Stomach (tissue), 9 donors: ENCODE results near the gene SPRED3. TPM values are rescaled to one million over a fixed set of nuclear protein-coding genes. Genes with fewer than 3 reads are reported as not detected.

ENCODE experiments used
- DNase-seq, 2 donors: peaks; one replicate each; pipeline versions ENCODE4 v3.0.0 to v3.0.0-alpha.2; 2013 to 2019
- H3K27ac ChIP-seq, 5 donors: fragments of 200-600 bp in 4 of 5; sonication (generic) in 4 of 5; one replicate each; pipeline ENCODE4 v1.5.1; 2013 to 2019; ENCODE audit warnings: mild to moderate bottlenecking in 1 of 5, moderate library complexity in 1 of 5
- H3K27me3 ChIP-seq, 3 donors: fragments of 200-600 bp; sonication (generic); one replicate each; pipeline ENCODE4 v1.5.1; 2017 to 2019; ENCODE audit warnings: mixed run types in 1 of 3
- H3K36me3 ChIP-seq, 4 donors: fragments of 200-600 bp; sonication (generic); 1 replicate in 3 of 4; 2 replicates in 1 of 4; pipeline ENCODE4 v1.5.1; 2016 to 2019
- H3K4me1 ChIP-seq, 4 donors: fragments of 200-600 bp; sonication (generic); one replicate each; pipeline ENCODE4 v1.5.1; 2016 to 2019
- H3K4me3 ChIP-seq, 4 donors: fragments of 200-600 bp; sonication (generic) in 3 of 4; one replicate each; pipeline ENCODE4 v1.5.1; 2016 to 2019; ENCODE audit warnings: mild to moderate bottlenecking in 1 of 4
- H3K9me3 ChIP-seq, 4 donors: fragments of 200-600 bp; sonication (generic); one replicate each; pipeline ENCODE4 v1.5.1; 2016 to 2019
- EP300 ChIP-seq: sonication (generic); formaldehyde crosslinking; IDR thresholded peaks from one replicate; pipeline ENCODE4 v1.6.1; 2017; ENCODE audit warnings: antibody characterized with exemption
- POLR2A ChIP-seq, 4 donors: fragments of 450-650 bp; IDR thresholded peaks; one replicate each; pipeline ENCODE4 v1.6.1; 2016; ENCODE audit warnings: antibody characterized with exemption in 4 of 4, control low read depth in 2 of 4, mild to moderate bottlenecking in 1 of 4, moderate library complexity in 1 of 4
- POLR2AphosphoS5 ChIP-seq, 3 donors: sonication (generic); formaldehyde crosslinking; IDR thresholded peaks; one replicate each; pipeline ENCODE4 v1.6.1; 2016; ENCODE audit warnings: antibody characterized with exemption in 3 of 3
- WGBS, 5 donors: extraction: QIAGEN DNeasy Blood & Tissue Kit in 3 of 5; methylation state at CpG; one replicate each; pipeline versions ENCODE4 v1.1.5 to v1.1.7; 2013 to 2018; 5-methylcytosine and 5-hydroxymethylcytosine counted together
- intact Hi-C: fragments of 100-400 bp; cut with DNase I; formaldehyde crosslinking; loops from one replicate; pipeline ENCODE4 v1.15.1; 2023; ENCODE audit warnings: low total_unique reads
- polyA plus RNA-seq, 3 donors: library from polyadenylated mRNA; stranded (reverse); fragments of 200-250 nt; gene quantifications; one replicate each; pipeline ENCODE4 v1.2.3, GENCODE V29; 2013
- total RNA-seq, 5 donors: library from RNA; depleted of rRNA; stranded (reverse); fragments of >200 nt; gene quantifications; one replicate each; pipeline versions ENCODE4 v1.1.0 to v1.2.3, GENCODE V29; 2014 to 2016
- TF ChIP-seq, protein P1 (sequence below), 7 experiments: fragments of 450-650 bp in 4 of 7; fragments of 200-600 bp in 3 of 7; sonication (generic) in 3 of 7; IDR thresholded peaks; one replicate each; pipeline ENCODE4 v1.5.1; 2016 to 2019; ENCODE audit warnings: antibody characterized with exemption in 7 of 7, control low read depth in 2 of 7, mild to moderate bottlenecking in 1 of 7
- donor health status: healthy with polysubstance abuse.
- donor health status: Bipolar disorder and iron deficiency.
- donor health status: healthy.

SPRED3 gene
- total and polyA plus RNA-seq, 8 donors = 0.12 to 3.6 (median 0.99) TPM; not detected in 4

DNA sequence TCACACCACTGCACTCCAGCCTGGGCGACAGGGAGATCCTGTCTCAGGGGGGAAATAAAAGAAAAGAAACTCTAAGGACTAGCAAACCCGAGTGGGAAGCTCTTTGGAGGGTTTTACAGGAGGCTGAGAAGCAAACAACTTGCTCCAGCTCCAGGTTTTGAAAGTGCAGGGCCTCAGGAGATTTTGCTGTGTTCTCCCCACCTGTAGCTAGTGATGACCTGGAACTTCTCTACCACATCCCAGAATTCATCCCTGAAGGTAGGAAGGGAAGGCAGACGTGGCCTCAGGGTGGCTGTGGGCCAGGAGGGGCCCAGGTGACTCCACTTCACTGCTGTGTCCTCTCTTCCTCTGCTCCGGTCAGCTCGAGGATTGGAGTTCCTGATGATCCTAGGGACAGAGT, 30.4 kb upstream of the SPRED3 start:
- H3K9me3 ChIP-seq = no peaks in the 10 kb centered on the region
- intact Hi-C loops = no loop called here
- DNase-seq = no peak
- no peak for TF ChIP-seq POLR2AphosphoS5 (IDR thresholded peaks at IDR 0.05)
- TF ChIP-seq, protein P1, sequence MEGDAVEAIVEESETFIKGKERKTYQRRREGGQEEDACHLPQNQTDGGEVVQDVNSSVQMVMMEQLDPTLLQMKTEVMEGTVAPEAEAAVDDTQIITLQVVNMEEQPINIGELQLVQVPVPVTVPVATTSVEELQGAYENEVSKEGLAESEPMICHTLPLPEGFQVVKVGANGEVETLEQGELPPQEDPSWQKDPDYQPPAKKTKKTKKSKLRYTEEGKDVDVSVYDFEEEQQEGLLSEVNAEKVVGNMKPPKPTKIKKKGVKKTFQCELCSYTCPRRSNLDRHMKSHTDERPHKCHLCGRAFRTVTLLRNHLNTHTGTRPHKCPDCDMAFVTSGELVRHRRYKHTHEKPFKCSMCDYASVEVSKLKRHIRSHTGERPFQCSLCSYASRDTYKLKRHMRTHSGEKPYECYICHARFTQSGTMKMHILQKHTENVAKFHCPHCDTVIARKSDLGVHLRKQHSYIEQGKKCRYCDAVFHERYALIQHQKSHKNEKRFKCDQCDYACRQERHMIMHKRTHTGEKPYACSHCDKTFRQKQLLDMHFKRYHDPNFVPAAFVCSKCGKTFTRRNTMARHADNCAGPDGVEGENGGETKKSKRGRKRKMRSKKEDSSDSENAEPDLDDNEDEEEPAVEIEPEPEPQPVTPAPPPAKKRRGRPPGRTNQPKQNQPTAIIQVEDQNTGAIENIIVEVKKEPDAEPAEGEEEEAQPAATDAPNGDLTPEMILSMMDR (IDR thresholded peaks at IDR 0.05) = no peak
- 33 to 45% (median 42%) methylated on average over 3 to 5 of the region's 5 CpGs for WGBS, 5 donors
- peaks cover 0 to 88% (median 32%) of the 10 kb centered on the region in 3 donors for H3K27me3 ChIP-seq
- H3K4me3 ChIP-seq = no peak overlapping the region
- H3K4me1 ChIP-seq = peaks cover 16 to 22% (median 21%) of the 10 kb centered on the region in 4 donors
- H3K27ac ChIP-seq = no peak overlapping the region
- H3K36me3 ChIP-seq = no peaks in the 10 kb centered on the region

DNA sequence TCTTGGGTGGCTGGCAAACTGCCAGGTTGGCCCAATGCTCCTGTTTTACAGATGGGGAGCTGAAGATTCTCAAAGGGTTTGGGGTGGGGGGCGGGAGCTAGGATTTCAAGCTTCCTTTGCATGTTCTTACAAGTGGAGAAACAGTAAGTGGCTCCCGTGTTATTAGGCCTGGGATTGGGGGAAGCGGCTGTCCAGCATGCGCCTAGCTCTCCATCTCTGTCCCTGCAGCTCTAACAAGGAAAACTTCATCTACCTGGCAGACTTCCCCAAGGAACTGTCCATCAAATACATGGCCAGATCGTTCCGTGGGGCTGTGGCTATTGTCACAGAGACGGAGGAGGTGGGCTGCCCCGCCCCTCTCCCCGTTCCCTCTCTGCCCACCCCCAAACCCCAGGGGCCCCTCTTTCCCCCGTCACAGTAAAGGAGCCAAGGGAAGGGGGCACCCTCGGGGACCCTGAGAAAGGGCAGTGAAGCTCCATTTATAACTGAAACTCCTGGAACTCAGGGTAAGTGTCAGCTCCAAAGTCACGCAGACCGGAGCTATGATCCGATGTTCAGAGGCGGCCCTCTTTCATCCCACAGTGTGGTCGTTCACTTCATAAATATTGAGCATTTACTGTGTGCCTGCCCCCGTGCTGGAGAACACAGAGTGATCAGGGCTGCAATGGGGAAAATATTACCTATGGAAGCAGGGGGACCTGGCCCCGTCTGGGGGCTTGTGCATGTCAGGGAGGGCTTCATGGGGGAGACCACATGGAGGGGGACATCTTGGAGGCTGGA, 29.1 kb upstream of the SPRED3 start:
- WGBS, 5 donors = 42 to 47% (median 44%) methylated on average over 16 to 18 of the region's 18 CpGs
- peaks cover 0 to 87% (median 28%) of the 10 kb centered on the region in 3 donors for H3K27me3 ChIP-seq

DNA sequence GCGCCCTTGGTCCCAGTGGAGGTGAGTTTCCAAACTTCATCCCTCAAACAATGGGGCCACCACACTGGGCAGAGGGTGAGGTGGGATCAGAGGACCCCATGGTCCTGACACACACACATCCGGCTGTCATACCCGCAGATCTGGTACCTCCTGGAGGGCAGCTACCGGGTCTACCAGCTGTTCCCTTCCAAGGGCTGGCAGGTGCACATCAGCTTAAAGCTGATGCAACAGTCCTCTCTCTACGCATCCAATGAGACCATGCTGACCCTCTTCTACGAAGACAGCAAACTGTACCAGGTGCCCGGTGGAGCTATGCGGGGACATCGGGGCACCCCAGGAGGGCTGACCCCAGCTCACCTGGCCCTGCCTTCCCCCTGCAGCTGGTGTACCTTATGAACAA, 28.1 kb upstream of the SPRED3 start:
- H3K4me1 ChIP-seq = peaks cover 16 to 23% (median 22%) of the 10 kb centered on the region in 4 donors
- no peak overlapping the region for H3K27ac ChIP-seq
- H3K4me3 ChIP-seq = no peak overlapping the region
- H3K9me3 ChIP-seq = no peaks in the 10 kb centered on the region
- intact Hi-C loops = no loop called here
- peaks cover 0 to 87% (median 25%) of the 10 kb centered on the region in 3 donors for H3K27me3 ChIP-seq
- no peak for DNase-seq
- 76 to 86% (median 81%) methylated on average over 9 of the region's 9 CpGs for WGBS, 5 donors
- no peaks in the 10 kb centered on the region for H3K36me3 ChIP-seq
- TF ChIP-seq EP300 (no peak), POLR2A (IDR thresholded peaks at IDR 0.05) (no peak), POLR2AphosphoS5 (IDR thresholded peaks at IDR 0.05) (no peak)
- TF ChIP-seq, protein P1 (IDR thresholded peaks at IDR 0.05) = no peak

More for the DNA sequence above, 29.1 kb upstream of the SPRED3 start:
- intact Hi-C loops = no loop called here
- peaks cover 16 to 23% (median 22%) of the 10 kb centered on the region in 4 donors for H3K4me1 ChIP-seq
- DNase-seq = no peak
- TF ChIP-seq, protein P1 (IDR thresholded peaks at IDR 0.05) = no peak
- TF ChIP-seq EP300 (no peak), POLR2AphosphoS5 (IDR thresholded peaks at IDR 0.05) (no peak)
- H3K27ac ChIP-seq = no peak overlapping the region
- H3K4me3 ChIP-seq = no peak overlapping the region
- no peaks in the 10 kb centered on the region for H3K9me3 ChIP-seq
- no peaks in the 10 kb centered on the region for H3K36me3 ChIP-seq

DNA sequence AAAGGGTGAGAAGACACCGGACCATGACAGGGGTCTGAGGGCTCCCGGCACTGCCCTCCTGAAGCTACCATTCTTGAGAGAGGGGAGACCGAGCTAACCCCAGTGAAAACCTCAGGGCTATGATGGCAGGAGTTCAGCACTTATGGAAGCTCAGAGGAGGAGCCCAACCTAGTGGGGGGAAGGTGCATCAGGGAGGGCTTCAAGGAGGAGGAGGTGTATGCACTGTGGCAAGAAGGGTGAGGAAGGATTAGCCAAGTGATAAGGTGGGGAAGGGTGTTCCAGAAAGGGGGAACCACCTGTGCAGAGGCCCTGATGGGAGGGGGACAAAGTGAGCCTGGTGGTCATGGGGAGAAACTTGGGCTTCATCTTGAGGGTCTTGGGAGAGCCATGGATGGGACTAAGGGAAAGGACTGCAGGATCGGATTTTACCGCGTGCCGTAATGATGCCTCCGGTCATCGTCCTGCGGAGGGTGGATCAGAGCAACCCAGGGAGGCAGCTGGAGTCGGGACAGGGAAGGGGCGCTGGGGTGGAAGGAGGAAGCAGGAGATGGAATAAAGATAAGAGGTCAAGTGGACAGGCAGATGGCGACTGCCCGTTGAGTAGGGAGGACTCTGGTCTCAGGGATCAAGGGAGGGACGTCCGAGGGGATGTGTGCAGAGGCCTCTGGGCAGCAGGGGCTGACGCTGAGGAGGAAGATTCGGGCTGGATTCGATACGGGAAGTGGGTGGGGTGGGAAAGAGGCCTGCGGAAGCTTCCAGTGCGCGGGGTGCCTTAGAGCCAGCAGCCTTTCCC, 27.5 kb upstream of the SPRED3 start:
- H3K9me3 ChIP-seq = no peaks in the 10 kb centered on the region
- H3K27me3 ChIP-seq = peaks cover 0 to 87% (median 24%) of the 10 kb centered on the region in 3 donors
- H3K36me3 ChIP-seq = no peaks in the 10 kb centered on the region
- peak overlapping the region in 2 of 5 donors; percentile 50 to 76 for H3K27ac ChIP-seq
- H3K4me1 ChIP-seq = peaks cover 16 to 23% (median 22%) of the 10 kb centered on the region in 4 donors
- intact Hi-C loops = no loop called here
- no peak for DNase-seq
- TF ChIP-seq EP300 = no peak
- no peak for TF ChIP-seq POLR2AphosphoS5 (IDR thresholded peaks at IDR 0.05)
- TF ChIP-seq, protein P1 (IDR thresholded peaks at IDR 0.05) = no peak
- TF ChIP-seq POLR2A (IDR thresholded peaks at IDR 0.05) = no peak
- 17 to 24% (median 19%) methylated on average over 18 to 23 of the region's 23 CpGs for WGBS, 5 donors
- peak overlapping the region; percentile 46 to 74 (median 60) for H3K4me3 ChIP-seq
